MM.1S (cell line): ENCODE results near the gene PCDH17.

Source experiments
- CTCF ChIP-seq: fragments of 300-600 bp; sonication (generic); IDR thresholded peaks from 2 replicates; pipeline ENCODE4 v1.5.1; 2016; ENCODE audit warnings: antibody characterized with exemption, low read length, mixed read lengths
- EZH2 ChIP-seq: fragments of 300-600 bp; sonication (generic); optimal IDR thresholded peaks from 2 replicates; pipeline ENCODE3; 2017; ENCODE audit warnings: low read depth, mild to moderate bottlenecking, antibody characterized with exemption, low read length, mixed read lengths
- EZH2phosphoT487 ChIP-seq: fragments of 300-600 bp; sonication (generic); IDR thresholded peaks from 2 replicates; pipeline ENCODE4 v1.6.1; 2018; ENCODE audit warnings: antibody characterized with exemption, low read length

- TF ChIP-seq CTCF (no peak), EZH2 (no peak), EZH2phosphoT487 (no peak)
Measured at GRCh38 chr13:57763689-57764088, 132.1 kb downstream of the PCDH17 start.
